ENCODE results near the gene PAWR.

DNA sequence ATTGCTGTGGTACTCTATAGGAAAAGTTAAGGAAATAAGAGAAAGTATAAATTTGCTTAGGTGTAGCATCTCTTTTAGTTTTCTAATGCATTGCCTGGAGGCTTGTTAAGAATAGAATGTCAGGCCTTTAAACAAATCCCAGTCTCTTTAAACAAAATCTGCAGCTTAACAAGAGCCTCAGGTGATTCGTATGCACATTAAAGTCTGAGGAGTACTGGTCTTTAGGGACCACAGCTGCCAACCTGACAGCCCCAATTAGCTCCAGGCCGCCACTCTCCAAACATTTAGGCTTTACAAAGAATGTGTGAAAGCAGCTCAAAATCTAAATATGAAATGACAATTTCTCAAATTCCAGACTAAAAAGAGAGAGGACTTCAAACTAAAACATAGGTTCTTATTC lies 35.7 kb downstream of the PAWR start:
- TF ChIP-seq, protein P1, sequence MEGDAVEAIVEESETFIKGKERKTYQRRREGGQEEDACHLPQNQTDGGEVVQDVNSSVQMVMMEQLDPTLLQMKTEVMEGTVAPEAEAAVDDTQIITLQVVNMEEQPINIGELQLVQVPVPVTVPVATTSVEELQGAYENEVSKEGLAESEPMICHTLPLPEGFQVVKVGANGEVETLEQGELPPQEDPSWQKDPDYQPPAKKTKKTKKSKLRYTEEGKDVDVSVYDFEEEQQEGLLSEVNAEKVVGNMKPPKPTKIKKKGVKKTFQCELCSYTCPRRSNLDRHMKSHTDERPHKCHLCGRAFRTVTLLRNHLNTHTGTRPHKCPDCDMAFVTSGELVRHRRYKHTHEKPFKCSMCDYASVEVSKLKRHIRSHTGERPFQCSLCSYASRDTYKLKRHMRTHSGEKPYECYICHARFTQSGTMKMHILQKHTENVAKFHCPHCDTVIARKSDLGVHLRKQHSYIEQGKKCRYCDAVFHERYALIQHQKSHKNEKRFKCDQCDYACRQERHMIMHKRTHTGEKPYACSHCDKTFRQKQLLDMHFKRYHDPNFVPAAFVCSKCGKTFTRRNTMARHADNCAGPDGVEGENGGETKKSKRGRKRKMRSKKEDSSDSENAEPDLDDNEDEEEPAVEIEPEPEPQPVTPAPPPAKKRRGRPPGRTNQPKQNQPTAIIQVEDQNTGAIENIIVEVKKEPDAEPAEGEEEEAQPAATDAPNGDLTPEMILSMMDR (IDR thresholded peaks at IDR 0.05; ENCODE audit: insufficient read depth, low read depth, low read length) = no peak
- TF ChIP-seq EZH2 (IDR thresholded peaks at IDR 0.05; ENCODE audit: insufficient read depth, low read length) = no peak
